NOMO-1 treated with dmso at 0.1 percent for 144 hours (cell line): ENCODE data around the gene GALNT9.
"Not testable (repeated sequence)": the region's sequence is repeated elsewhere in the genome, so short reads cannot be mapped to it uniquely, and the experiment has no call there.

Experiments used
- DNase-seq: peaks from one replicate; lab custom pipeline; 2025; ENCODE audit not compliant: unreplicated experiment; lab: John Stamatoyannopoulos, UW

The GALNT9 gene

GRCh38 chr12:132253698-132254480 lies 75.5 kb downstream of the GALNT9 start:
- no peak for DNase-seq

- not testable (repeated sequence) for DNase-seq
Observed at GRCh38 chr12:132252981-132253380, 76.4 kb downstream of the GALNT9 start.

- DNase-seq = no peak
Observed at GRCh38 chr12:132251741-132252490, 77.5 kb downstream of the GALNT9 start.

DNA sequence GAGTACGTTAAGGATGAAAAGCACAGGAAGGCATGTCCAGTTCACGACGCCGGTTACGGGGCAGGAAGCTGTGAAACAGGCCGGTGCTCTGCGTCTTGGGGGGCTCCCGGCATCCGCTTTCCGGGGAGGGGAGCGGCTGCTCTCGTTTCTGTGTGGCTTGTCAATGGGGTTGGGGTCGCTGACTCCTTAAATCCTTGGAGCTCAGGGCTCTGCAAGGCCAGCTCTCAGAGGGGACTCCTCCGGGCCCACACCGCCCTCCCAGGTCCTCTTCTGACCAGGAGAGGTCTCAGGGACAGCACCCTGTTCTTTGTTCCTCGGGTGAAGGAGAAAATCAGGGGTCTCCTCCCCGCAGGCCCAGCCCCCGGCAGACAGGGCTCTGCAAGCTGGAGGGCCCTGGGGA lies 78.1 kb downstream of the GALNT9 start:
- DNase-seq = no peak

- DNase-seq = no peak
Observed at GRCh38 chr12:132250707-132251106, 78.7 kb downstream of the GALNT9 start.

DNA sequence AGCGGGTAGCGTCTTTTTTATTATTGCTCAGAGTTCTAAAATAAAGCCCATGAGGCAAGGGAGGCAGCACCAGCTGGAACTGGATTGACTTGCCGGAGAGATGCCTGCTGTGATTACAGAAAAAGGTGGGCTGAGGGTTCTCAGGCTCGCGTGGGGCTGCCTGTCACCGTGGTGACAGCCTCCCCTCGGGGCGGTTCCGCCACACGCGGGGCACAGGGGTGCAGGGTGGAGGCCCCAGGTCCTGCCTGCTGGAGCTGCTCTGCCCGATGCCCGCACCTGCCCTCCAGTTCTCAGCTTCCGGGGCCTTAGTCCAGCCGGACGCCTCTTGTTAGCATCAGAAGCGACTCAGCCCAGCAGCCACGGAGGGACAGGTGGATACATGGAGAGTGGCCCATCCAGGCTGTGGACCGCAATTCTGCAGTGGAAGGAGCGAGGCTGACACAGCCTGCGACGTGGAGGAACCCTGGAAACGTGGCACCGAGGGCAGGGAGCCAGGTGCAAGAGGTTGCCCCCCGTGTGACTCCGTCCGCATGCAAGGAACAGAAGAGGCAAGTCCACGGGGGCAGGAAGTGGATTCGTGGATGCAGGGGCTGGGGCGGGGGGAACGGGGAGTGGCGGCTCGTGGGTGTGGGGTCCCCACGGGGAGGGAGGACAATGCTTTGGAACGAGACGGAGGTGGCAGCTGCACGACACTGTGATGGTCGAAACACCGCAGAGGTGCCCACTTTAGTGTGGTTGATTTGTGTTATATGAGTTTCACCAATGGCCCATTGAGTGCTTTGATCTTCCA lies 79.5 kb downstream of the GALNT9 start:
- no peak for DNase-seq

DNA sequence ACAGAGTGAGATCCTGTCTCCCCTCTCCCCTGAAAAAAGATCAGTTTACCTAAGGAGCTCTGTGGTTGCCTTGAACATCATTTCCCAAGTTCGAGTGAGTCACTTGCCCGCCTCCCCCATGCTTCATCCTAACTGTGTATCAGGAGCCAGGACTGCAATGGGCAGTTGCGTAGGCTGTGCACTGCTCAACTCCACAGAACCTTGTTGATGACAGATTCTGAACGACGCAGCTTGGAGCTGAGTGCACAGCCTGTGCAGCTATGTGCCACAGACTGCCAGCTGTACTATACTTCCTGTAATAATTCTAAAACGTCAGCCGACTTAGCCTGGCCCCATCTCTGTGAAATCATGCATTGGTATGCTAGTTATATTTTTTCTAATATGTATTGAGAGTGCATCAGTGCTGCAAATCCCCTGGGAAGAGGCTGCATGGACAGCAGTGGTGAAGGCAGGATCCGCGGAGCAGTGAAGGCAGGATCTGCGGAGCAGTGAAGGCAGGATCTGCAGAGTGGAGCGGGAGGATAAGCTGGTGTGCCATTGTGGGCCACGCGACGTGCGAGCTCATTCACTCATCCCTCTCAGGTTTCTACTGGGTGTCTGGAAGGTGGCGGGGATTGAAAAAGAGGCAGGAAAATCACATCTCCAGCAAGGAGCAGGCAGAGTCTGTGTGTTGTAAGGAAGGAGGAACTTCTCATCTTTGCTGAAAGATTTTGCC lies 80.8 kb downstream of the GALNT9 start:
- no peak for DNase-seq

- DNase-seq = no peak
Observed at GRCh38 chr12:132247718-132248452, 81.5 kb downstream of the GALNT9 start.

DNA sequence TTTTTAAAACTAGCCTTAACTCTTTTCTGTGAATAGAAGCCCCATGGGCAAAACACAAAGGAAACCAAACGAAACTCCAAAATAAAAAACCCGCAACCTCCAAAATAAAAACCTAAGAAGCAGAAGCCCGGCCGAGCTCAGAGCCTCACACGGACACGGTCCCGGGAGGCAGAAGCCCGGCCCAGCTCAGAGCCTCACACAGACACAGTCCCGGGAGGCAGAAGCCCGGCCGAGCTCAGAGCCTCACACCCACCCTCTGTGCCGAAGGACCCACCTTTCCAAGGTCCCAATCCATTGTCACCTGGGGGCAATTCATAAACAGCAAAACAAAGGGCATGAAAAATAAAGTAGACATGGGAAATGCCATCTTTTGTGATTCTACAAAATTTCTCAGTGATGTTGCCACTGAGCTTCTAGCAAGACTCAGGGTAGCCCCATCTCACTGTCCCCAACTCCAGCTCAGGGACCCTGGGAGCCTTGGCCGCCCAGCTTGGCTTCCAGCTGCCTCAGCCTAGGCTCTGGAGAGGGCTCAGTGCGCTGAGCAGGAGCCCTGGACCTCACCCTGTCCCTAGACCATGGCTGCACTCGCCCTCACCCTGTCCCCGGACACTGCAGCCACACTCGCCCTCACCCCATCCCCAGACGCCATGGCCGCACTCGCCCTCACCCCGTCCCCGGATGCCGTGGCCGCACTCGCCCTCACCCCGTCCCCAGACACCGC lies 82.2 kb downstream of the GALNT9 start:
- no peak for DNase-seq

DNA sequence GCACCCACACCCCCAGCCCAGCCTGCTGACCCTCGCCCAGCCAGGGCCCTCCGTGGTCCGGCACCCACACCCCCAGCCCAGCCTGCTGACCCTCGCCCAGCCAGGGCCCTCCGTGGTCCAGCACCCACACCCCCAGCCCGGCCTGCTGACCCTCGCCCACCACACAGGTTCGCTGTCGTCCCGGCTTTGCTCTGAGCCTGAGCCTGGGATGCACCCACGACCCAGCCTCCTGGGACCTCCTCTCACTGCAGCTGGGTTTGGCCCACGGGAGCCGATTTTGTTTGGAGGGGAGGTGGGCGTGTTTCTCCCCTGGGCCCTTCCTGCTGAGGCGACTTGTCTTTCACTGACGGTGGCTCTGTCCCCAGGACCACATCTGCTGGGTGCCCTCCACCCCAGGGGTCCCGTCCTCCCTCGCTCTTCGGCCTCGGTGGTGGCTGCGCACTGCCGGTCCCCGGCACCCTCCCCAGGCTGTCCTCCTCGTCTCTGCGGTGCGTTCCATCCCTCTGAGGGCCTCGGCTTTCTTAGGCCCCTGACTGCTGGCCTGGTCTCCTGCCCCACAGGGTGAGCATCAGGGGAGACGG lies 83.8 kb downstream of the GALNT9 start:
- DNase-seq = no peak

- DNase-seq = no peak
Observed at GRCh38 chr12:132244724-132245295, 84.6 kb downstream of the GALNT9 start.

DNA sequence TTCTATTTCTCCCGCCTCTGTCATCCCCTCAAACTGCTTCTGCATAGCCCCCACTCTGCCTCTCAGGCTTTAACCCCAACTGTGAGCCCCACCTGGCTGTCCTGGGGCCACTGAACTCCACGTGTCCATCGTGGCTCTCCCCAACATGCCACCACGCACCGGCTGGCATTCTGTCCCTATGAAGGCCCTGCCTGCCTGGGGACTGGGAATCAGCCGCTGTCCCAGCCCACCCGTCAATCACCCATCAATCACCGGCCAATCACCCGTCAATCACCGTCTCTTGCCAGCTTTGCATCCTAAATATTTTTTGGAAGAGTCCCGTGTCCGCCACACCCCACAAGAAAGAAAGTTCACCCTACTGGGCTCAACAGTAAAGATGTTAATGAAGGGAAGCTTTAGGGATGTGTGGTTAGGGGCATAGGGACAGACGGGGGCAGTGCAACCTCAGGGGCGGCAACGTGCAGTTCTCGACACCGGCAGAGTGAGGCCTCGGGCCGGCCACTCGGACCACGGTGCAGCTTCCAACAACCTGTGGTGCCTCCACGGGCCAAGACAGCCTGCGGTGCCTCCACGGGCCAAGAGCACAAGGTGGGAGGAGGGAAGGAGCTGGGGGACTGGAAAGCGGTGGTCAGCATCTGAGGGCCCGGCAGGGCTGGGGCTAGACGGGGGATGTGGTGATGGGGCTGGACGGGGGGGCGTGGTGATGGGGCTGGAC lies 85.6 kb downstream of the GALNT9 start:
- no peak for DNase-seq

DNA sequence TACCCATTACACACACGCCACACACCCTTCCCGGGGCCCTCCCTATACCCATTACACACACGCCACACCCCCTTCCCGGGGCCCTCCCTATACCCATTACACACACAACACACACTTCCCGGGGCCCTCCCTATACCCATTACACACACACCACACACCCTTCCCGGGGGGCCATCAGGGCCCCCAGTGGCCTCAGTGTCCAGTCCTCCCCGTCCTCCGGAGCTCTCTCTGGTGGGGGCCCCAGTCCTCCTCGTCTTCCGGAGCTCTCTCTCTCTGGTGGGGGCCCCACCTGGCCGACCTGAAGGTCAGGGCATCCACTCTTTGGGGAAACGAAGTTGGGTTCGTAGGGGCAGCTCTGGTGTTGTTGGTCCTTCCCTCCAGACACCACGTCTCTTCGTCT lies 86.2 kb downstream of the GALNT9 start:
- not testable (repeated sequence) for DNase-seq

DNA sequence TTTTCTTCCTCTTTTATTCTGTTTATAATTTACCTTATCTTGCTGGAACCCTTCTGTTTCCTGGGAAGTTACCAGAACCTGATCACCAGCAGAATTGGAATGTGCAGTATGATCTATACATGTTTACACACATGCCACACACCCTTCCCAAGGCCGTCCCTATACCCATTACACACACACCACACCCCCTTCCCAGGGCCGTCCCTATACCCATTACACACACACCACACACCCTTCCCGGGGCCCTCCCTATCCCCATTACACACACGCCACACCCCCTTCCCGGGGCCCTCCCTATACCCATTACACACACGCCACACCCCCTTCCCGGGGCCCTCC lies 88.8 kb downstream of the GALNT9 start:
- DNase-seq = not testable (repeated sequence)

DNA sequence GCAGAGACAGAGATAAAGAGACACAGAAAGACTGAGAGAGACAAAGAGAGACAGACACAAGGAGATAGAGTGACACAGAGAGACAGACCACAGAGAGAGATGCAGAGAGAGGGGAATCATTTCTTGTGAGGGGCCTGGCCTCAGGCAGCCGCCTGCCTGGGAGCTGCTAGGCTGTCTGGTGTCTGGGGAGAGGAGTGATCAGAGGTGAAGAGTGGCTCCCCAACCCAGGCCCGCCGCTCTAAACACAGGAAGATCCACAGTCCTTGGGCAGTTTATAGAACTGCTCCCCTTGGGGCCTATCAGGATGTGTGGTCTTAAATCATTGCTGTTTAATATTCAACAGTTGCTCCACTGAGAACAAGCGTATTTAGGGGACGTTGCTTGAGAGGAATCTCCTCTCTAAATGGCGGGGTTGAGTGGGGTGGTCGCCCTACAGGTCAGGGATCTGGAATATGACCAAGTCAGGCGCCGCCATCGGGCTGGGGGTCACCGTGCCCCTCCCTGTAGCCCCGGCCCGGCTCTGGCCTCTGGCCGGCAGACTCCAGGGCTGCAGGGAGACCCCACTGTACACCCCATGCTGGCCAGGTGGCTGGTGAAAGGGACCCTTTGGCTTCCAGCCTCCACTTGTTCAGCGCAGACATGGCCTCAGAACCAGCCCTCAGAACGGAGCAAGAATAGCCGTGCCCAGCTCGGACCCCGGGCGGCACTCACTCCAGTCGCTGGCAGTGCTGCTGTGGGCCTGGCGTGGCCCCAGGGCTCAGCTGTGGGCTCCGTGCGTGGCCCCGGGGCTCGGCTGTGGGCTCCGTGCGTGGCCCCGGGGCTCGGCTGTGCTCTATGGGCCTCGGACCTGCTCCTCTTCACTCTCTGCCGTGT lies 89.4 kb downstream of the GALNT9 start:
- DNase-seq = no peak

DNA sequence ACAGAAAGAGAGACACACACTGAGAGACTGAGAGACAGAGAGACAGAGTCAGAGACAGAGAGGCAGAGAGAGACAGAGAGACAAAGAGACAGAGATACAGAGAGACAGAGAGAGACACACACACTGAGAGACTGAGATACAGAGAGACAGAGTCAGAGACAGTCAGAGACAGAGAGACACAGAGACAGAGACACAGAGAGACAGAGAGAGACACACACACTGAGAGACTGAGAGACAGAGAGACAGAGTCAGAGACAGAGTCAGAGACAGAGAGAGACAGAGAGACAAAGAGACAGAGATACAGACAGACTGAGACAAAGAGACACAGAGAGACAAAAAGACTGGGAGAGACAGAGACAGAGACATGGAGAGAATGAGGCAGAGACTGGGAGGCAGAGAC lies 90.0 kb downstream of the GALNT9 start:
- DNase-seq = no peak

DNA sequence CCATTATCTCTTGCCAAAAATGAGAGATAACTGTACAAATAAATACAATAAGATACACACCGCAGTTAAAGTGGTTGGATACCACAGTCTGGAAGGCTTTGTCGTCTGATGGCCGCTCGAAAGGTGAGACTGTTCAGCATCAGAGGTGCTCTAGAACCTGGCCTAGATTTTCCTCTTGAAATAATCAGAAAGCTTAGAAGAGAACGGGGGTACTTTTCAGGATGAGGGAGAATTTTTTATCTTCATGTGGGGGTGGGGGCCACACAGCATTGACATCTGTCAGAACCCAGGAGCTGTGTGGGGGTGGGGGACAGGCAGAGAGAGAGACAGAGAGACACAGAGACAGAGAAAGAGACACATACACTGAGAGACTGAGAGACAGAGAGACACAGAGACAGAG lies 90.5 kb downstream of the GALNT9 start:
- DNase-seq = no peak

DNA sequence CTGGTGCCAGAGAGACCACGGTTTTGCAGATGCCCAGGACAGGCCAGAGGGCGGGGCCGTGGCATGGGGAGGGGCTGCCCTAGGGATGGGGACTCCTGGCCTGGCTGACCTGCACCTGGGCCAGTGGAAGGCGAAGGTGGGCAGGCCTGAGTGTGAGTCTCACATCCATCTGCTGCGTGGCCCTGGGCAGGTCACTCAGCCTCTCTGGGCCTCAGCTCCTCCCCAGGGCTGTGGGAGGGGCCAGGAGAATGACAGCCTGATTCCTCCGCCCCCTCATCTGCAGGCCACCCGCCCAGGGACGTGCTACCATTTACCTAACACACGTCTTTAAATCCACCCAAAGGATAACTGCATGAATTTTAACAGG lies 90.9 kb downstream of the GALNT9 start:
- DNase-seq = no peak
